Activated gamma-delta T cell treated with Interleukin-2 at 50 U/mL for 16 hours (primary cell): ENCODE results near the gene KIF12.

Source experiments
- DNase-seq: peaks from one replicate; pipeline ENCODE4 v3.0.0-alpha.2; 2020

Gene KIF12

DNA sequence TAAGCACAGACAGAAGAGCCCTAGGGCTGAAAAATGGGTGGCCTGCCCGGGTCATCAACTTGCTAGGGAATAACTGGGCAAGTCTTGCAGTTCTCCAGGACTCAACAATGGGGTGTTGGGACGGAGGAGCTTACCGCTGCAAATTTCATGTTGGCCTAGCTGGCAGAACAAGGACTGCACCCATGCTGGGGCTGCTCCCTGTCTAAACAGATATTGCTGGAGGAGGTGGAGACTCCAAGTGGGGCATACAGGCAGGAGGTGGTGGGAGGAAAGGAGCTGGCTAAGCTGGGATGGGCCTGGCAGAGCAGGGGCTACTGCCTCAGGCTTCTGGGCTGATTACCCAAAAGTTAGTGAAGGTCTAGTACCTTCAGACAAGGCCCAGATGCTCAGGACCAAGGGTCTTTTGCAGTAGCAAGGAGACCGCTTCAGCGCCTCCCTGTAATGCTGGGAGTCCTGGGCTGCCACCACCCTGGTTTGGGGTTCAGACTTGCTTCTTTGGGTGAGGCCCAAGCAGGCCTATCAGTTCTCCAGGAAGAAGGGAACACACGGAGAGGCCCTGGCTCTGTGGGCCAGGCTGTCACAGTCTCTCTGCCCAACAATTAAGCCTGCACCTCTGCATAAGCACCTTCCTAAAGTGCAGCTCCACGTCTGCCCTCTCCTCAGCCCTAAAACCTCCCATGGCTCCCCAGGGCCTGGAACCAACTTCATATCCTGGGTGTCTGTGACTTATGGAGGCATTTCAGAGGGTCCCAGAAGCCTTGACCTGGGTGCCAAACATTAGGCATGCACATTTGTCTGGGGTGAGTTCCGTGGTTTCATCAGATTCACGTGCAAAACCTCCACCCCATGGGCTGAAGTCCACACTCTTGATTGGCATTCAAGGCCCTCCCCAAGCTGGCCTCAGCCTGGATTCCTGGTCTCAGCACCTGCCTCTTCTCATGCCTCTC lies 24.2 kb upstream of the KIF12 start:
- no peak for DNase-seq

DNA sequence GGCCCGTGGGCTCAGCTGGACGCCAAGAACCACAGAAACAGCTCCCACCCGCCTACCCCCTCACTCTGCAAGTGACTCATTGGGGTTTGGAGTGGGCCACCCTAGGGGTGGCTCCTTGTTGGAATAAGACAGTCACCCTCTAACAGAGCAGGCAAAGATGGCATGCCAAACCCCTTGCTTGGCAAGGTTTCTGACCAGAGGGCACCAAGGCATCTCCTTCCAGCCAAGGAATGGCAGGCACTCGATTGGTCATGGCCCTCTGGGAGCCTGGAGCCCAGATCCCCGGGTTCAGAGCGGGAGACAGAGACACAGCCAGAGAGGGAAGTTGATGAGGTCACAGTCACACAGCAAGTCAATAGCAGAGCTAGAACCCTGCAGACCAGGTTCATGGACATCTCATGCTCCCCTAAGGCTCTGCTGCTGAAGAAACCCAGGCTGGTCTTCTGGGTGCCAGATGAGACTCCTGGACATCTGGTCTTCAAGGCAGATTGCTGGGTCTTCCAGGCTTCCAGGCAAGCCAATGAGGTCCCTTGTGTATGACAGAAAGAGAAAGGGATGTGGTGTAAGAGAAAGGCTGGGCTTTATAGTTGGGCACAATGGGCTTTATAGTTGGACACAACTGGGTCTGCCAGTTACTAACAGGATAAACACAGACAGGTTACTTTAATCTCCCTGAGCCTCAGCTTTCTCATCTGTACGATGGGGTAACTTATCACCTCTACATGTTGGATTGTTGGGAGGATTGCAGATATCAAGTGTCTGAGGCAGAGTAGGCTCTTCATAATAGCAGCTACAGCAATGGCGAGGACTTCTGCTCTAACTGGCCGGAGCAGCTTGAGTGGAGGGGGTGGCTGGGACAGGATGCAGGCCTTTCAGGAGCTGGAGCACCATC lies 23.3 kb upstream of the KIF12 start:
- DNase-seq: no peak

DNA sequence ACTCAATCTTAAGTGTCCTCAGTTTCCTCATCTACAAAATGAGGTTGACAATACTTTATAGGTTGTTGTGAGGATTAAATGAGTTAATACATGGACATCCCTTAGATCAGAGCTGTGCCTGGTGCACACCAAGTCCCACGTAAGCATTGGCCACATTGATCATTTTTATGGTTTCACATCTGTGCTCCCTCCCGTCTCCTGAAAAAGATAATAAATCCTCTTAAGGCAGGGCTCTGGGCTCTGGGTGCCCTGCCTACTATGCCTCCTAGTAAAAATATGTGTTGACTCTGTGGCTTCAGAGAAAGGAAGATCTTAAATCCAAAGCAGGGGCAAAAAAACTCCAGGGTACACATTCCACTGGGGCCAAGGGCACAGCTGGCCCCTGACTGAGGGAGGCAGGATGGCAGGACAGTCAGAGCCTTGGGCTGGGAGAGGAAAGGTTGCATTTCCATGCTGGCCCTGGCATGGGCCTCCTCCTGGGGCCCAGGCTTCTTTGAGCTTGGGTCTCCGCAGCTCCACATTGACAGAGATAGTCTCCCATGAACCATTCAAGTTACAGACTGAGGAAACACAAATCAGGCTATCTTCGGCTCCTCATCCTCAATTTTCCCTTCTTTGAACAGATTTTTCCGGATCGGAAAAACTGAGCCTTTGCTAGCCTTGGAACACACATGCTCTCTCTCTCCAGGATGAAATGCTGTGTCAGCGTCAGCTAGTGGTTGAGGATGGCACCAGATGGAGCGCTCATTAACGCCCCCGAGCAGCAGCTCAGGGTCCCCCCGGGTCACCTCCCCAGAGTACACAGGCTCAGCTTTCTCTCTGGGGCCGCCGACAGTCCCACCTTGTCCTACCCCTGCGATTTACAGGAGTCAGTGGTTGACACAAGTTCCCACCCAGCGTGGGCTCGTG lies 22.4 kb upstream of the KIF12 start:
- no peak for DNase-seq

DNA sequence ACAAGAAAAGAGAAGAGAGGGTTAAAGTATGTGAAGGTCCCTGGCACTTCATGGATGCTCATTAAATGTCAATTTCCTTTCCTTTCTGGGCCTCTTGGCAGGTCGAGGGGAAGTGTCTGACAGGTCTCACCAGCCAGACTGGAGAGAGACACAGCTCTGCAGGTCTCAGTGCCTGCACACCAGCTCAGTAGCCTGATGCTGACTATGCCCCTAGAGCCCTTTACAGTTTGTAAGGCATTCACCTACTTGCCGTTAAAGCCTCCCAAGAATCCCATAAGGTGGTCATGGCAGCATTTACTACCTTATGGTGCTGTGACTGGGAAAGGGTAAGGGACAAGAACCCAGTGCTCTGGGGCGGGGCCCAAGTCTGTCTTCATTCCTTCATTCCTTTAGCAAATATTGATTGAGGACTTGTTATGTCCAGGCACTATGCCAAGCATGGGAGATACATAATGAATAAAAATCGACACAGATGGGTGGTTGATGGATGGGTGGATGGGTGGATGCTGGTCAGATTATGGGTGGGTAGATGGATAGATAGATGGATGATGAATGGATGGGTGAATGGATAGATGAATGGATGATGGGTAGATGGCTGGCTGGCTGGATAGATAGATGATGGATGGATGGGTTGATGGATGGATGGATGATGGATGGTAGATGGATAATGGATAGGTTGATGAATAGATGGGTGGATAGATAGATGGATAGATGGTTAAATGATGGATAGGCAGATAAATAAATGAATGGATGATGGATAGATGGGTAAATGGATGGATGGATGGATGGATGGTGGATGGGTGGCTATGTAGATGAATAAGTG lies 21.3 kb upstream of the KIF12 start:
- DNase-seq: no peak

DNA sequence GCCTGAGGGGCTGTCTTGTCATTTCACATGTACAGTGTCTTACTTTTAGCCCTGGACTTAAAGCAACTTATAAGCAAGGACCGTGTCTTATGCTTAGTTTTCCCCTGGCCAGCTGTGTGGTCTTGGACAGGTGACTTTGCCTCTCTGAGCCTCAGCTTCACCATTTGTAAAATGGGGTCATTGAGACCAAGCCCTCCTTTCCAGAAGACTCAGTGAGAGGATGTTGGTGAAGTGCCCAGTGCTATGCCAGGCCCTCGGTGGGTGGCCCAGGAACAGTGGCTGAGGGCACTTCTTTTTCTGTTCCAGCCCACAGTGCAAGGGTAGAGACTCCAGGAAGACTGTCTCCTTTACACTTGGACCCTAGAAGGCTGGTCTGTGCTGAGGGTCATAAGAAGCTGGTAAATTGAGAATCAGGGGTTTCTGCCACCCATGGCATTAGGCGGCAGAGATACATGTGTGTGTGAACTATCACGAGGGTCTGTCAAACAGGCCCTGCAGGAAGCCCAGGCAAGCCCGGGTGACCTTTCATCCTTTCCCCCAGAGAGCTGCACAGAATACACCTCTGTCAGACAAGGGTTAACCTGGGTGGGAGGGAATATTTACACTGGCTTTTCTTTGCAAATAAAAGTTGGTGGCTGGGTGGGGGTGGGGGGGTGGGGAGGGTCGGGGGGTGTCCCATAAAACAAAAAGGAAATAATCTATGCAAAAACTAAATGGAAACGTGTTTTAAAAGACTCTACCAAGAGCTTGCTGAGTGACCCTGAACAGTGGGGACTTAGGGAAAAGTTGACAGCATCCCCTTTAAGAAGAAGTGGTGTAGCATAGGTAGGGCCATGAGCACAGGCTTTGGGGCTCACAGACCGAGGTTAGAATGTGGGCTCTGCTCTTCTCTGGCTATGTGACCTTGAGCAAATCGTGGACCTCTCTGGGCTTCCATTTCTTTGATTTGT lies 20.4 kb upstream of the KIF12 start:
- no peak for DNase-seq

DNA sequence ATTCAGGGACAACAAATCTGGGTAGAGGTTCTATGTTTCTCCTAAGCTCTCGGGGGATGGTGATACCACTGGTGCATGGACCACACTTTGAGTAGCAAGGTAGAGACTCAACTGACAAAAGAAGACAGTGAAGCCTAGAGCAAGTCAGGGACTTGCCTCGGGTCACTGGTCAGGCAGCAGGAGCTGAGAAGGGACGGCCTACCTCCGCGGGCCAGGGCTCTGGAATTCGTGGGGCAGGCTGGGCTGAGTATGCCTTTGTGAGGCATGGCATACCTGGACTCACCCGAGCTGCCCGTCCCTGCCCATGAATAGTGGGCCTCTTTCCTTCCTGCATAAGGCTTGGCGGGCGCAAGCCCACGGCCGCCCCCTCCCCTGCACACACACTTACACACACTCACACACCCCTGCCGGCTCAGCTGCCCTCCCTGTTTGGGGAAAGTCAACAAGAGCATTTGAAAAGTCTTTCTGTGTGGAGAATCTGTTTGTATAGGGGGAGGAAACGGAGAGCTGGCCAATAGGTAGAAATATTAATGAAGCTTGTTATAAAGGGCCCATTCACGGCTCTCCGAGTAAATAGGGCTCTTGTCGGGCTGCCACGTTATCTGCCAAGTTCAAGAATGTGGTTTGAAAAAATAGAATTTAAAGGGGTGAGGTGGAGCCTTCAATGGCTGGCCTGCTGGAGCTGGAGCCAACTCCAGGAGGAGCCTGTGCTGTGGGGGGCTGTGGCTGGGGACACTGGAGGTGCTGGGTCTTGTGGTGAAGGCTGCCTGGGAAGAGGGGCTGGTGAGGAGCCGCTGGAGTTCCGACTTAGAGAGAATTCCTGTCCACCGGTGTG lies 19.1 kb upstream of the KIF12 start:
- DNase-seq: no peak

DNA sequence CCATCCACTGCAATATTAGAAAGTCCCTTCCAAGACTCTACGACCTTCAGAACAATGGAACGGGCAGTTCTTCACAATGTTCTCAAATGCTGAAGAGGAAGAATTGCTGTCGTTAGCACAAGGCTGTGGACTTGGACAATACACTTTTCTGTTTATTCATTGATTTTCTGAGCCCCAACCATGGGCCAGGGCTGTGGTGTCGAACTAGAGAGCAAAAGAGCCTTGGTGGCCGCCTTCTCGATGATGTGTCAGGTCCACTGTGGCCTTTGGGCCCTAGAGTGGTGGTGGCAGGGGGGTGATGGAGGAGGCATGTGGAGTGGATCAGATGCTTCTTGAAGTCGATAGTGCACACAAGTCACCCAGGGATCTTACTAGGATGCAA lies 18.5 kb upstream of the KIF12 start:
- no peak for DNase-seq

DNA sequence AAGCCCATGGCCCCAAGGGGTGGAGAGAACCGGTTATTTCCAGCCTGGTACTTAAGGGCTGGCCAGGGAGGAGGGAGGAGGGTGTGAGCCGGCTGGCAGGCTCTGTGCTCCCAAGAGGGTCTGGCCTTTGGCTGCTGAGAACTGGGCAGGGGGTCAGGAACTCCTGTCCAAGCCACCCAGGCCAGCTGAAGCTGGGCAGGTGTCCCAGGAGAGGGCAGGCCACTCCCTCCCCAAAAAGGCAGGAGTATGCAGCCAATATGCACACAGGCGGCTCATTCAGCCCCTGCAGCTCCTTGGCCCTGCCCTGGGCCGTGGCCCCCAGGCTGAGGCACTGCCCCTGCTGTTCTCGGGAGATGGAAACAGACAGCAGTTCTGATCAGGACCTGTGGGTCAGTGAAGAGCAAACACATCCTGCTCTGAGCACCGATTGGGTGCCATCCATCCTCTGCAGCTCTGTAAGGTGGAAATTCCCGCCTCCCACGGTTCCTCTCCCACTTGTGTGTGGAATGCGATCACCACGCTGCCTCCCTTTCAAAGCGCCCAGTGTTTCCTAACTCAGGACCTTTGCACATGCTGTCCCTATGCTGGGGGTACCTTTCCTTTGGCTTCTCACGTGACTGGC lies 17.1 kb upstream of the KIF12 start:
- DNase-seq: no peak

DNA sequence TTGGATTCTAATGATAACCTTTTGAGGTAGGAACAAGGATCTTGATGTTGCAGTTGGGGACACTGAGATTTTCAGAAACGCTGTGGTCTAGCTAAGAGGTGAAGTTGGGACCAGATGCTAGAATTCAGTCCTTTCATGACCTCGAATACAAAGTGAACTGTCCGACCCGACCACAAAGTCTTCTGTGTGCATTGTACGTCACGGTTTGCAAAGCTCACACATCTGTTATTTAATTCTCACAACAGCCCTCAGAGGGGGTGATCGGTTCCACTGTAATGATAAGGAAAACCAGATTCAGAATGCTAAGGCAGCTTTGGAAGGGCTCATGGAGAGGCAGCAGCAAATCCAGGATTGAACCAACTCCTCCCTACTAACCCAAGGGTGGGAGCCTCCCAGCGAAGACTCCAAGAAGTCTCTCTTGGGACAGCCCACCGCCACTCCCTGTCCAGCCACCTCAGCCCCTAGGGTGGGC lies 16.6 kb upstream of the KIF12 start:
- no peak for DNase-seq

DNA sequence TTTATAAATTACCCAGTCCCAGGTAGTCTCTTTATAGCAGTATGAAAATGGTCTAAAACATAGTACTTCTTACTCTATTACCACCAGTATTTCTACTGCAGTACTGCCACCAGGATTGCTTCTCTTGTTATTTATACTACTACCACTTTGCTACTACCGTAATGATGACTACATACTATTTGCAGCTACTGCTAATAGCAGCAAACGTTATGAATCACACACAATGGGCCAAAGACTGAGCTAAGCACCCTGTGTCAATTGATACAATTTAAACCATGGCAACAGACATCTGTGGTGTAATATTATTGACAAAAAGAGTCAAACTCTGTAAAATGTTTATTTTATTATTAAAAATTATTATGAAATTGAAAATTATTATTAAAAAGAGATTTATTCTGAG lies 15.3 kb upstream of the KIF12 start:
- DNase-seq: no peak

DNA sequence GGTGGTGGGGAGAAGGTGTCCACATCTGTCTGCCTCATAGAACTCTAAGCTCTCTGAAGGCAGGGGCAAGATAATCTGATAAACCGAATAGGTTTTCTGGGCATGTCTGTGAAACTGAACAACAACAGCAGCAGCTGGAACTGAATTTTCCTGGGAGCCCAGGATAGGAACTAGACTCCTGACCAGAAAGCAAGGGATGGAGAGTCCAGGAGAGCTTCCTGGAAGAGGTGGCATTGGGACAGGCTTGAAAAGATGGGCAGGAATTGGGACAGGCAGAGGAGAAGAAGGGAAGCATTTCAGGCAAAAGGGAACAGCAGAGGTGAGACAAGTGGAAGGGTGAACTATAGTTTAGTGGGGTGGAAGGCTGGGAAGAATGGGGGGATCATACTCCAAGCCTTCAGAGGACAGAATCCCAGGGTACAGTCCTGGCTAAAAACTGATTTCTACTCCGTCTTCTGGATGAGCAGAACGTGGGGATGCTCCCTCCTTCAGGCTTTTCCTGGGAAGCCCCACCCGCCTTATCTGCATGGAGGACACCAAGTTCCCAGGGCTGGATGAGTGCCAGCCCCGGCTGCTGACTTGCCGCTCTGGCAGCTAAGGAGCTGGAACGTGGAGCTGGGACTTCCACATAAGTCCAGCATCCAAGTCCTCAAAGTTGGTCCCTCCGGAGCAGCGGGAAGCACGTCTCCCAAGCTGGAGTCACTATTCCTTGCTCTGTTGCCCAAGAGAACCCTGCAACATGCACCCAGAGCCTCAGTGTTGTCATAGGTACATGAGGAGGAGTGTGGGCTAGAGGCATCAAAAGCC lies 13.9 kb upstream of the KIF12 start:
- DNase-seq: no peak

DNA sequence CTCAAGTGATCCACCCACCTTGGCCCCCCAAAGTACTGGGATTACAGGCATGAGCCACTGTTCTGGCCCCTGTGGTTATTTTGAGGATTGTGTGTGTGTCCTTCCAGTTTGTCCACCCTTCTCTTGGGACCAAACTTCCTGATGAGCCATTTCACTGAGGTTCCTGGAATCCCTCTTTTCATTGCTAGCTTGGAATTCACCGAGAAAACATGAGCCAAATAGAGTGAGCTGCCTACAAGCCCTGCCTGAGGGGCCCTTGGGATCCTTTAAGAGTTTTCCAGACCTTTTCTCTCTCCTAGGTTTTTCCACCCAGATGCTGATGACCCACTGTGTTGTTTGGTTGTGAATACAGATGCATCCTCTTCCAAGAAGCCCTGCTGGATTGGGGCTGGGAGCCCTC lies 13.2 kb upstream of the KIF12 start:
- DNase-seq: no peak

DNA sequence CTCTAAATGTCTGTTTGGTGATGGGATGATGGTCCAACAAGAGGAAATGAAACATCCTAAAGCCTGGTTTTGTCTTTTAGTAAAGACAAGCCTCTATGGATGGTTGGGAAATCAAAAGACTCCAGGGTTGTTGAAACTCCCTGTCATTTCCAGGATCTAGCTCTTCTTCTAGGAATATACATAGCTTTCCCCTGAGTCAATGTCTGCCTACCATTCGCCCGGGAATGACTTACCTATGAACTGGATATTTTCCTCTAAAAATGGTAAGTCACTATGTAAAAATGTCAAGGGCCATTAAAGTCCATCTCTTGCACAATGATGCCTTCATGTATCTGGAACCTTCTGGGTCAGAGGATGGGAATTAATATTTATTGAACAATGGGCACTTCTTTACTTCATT lies 11.1 kb upstream of the KIF12 start:
- no peak for DNase-seq

DNA sequence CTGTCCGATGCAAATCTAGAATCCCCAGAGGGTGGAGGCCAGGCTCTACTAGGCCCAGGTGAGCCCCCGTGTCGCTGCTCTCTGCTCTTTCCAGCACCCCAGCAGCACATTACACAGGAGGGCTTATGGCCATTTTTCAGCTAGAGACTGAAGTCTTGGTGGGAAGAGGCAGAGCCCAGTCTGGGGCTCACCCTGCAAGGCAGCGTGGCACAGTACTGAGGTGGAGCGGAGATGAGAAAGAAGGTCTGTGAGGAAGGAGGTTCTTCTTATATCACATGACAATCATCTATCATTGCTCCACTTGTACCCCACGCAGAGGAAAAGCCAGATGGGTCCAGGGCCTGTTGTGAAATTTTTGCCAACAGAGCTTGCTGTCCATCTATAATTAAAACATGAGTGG lies 10.0 kb upstream of the KIF12 start:
- DNase-seq: no peak

DNA sequence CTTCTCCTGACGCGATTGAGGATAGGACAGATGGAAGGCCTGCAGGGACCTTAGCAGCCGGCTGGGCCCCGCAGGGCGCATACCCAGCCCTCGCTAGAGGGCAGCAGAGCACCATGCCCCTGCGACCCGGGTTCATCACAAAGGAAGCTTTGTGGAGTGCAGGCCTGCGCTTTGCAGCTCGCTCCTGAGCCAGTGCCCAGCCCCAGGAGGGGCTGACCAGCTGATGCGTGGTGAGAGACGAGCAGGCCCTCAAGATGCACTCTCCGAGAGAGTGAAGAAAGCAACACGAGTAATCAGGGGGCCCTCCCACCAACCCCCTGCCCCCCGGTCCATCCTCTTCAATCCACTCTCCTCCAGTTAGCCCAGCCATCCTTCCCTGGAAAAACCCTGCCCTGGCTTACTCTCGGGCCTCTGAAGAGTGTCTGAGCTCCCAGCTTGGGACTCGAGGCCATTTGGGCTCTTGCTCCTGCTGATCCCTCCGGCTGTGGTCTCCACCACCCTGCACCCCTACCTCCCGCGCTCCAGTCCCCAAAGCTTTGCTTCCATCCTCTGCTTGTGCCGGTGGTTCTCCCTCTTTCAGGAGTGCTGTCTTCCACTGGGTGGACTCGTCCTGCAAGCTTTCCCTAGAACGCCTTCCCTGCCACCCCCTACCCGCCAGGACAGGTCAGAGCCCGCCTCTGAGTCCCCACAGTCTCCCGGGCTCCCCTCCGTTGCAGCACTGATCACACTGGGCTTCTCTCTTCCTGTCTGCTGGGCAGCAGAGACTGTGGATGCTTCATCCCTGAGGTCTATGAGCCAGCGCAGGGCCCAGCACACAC lies 9.1 kb upstream of the KIF12 start:
- peak; percentile 14 for DNase-seq

DNA sequence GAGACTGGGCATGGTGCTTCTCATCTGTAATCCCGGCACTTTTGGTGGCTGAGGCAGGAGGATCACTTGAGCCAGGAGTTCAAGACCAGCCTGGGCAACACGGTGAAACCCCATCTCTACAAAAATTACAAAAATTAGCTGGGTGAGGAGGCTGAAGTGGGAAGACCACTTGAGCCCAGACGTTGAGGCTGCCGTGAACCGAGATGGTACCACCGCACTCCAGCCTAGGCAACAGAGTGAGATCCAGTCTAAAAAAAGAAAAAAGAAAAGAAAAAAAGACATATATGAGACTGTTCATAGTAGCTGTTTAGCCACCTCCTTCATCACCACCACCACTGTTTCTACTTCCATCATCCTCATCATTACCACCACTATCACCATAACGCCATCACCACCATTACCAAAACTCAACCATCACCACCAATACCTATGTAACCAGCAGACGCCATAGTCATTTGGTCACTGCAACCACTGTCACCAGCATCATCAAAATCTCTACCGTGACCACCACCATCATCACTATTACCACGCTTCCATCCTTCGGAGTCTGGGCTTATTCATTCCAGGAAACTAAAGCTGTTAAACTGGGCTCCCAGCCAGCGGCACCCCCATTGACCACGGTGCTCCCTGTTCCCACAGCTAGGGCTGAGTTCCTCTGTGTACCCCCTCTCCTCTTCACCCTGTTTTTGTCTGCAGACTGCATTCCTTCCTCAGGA lies 8.4 kb upstream of the KIF12 start:
- no peak for DNase-seq

DNA sequence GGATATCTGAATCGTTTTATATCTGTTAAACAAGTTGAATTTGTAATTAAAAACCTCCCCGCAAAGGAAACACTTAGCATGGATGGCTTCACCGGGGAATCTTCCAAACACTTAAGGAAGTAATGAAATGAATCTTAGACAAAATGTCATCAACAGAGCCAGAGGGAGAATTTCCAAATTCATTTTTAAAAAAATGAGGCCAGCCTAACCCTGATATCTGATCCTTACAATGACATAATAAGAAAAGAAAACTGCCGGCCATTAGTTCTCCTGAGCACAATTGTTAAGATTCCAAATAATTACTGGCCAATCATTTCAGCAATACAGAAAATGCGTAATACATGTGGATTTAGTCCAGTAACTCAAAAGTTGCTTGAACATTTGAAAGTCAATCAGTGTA lies 6.1 kb upstream of the KIF12 start:
- DNase-seq: no peak
